ENCODE results near the gene DMD.
A peak's percentile ranks its signal among the peaks of the same experiment; 100 is the strongest.

The DMD gene

DNA sequence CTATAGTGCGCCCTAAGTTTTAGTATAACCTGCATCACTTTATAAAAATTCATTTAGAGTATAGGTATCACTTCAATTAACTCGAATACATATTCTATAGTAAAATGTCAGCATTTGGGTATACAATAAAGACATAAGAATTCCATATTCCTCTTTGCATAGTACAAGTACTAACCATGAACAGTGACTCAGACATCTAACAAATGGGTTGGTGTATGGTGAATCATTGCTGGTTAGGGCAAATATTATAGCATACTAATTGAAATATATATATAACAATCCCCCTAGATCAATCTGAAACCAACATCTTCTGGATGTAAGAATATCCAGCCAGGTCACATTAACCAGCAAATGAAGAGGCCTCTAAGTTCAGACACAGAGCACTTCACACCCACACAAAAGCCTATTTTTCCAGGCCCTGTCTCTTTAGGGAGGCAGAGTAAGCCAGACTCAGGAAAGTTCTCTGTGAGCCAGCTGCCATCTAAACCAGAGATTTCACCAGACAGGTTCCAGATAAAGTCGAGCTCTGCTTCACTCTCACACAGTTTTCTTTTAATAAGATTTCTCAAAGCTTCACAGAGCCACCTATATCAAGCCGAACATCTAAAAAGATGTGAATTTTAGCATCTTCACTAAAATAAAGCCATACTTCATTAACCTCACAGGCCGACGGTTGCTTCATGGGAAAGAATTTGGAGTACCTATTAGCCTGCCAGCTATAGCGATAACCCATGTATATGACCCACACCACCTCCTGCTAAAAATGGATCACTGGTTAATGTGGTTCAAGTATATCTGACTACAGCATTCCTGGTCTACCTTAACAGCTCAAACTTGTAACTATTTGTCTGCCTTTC, 1939.5 kb downstream of the DMD start:
- no peak for DNase-seq

DNA sequence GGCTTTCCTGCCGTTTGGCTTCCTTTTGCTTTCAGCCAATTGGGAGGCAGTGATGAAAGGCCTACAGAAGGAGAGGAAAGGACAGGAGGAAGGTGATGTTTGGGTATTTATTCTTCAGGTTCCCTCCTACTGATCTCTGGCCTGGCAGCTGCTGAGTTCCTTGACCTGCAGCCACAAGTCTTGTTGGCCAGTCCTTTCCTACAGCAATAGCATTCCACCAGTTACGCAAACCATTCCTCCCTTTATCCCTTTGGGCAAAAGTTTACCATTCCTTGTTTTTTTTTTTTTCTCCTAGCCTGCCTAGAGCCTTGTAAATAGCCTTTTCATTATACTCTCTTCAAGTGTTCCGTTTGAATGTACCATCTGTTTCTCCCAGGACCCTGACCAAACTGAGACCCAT, 1941.4 kb downstream of the DMD start:
- no peak for ATAC-seq
- no peak for DNase-seq

More for the DNA sequence above, 1939.5 kb downstream of the DMD start:
- no peak for ATAC-seq

- ATAC-seq (no peak), DNase-seq (no peak)
Observed at GRCh38 chrX:31268359-31268758, 1943.0 kb downstream of the DMD start.

- DNase-seq, result peak; percentile 12
- ATAC-seq, result peak; percentile 46
Observed at GRCh38 chrX:31266203-31267076, 1944.9 kb downstream of the DMD start.

GRCh38 chrX:31265383-31265782, 1946.0 kb downstream of the DMD start:
- ATAC-seq (no peak), DNase-seq (no peak)

- no peak for DNase-seq
- ATAC-seq, result no peak
Observed at GRCh38 chrX:31260351-31260750, 1951.0 kb downstream of the DMD start.

DNA sequence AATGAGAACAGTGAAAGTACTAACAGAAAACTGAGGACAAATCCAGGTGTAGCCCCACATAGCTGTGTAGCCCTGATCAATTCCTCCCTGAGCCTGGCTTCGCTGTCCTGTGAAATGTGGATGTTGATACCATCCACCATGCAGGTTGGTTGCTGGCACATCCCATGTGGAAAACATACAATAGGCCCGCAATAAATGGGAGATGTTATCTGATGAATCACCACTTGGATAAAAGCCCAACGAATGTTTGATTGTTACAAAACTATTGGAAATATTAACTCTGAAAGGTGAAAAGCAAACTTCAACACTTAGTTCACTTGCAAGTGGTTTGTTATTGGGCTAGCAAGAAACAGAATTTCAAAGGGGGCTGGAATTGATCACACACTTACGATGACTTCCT, 1953.2 kb downstream of the DMD start:
- ATAC-seq, result no peak
- DNase-seq, result no peak

- DNase-seq (no peak), ATAC-seq (no peak)
Observed at GRCh38 chrX:31255310-31256033, 1955.9 kb downstream of the DMD start.

DNA sequence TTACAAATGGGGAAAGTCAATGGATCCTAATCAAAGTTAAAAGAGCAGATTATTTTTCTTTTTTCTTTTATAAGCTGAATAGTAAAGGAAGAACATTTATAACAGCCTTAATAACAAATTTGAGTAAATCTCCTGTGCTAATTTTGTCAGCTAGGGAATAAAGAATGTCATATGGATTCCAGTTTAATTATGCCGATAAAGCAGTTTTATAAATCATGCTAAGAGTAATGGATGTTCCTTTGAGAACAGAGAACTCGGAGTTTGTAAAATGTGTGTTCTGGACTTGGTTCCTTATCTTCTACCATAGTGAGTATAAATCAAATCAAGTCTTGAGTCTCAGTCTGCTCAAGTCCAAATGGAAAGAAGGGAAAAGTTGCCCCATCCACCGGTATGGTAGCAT, 1959.2 kb downstream of the DMD start:
- no peak for DNase-seq

GRCh38 chrX:31251336-31251735, 1960.0 kb downstream of the DMD start:
- ATAC-seq (no peak), DNase-seq (no peak)

More for the DNA sequence above, 1959.2 kb downstream of the DMD start:
- ATAC-seq, result no peak

- no peak for ATAC-seq
- DNase-seq, result no peak
Observed at GRCh38 chrX:31245714-31246113, 1965.6 kb downstream of the DMD start.

- DNase-seq (no peak), ATAC-seq (no peak)
Observed at GRCh38 chrX:31243804-31244203, 1967.5 kb downstream of the DMD start.

GRCh38 chrX:31240982-31241381, 1970.4 kb downstream of the DMD start:
- DNase-seq, result no peak
- ATAC-seq, result no peak

DNA sequence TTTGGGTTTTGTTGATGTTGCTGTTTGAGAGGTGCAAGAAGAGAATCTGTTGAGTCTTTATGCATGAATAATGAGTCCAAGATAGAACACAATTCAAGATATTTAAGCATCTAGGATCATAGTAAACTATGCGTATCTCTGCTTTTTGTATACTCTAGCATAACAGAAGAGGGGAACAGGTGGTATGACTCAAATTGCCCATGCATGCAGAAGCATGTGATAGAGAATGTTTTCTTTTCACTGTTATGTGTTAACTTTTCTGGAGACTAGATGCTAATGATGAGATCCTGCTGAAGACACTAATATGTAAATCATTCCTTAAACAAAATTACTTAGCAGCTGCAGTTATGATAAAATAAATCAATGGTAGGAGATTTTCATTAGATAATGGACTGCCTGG, 1974.2 kb downstream of the DMD start:
- ATAC-seq, result no peak
- no peak for DNase-seq

- DNase-seq, result peak; percentile 4
Observed at GRCh38 chrX:31236231-31236630, 1975.1 kb downstream of the DMD start.

DNA sequence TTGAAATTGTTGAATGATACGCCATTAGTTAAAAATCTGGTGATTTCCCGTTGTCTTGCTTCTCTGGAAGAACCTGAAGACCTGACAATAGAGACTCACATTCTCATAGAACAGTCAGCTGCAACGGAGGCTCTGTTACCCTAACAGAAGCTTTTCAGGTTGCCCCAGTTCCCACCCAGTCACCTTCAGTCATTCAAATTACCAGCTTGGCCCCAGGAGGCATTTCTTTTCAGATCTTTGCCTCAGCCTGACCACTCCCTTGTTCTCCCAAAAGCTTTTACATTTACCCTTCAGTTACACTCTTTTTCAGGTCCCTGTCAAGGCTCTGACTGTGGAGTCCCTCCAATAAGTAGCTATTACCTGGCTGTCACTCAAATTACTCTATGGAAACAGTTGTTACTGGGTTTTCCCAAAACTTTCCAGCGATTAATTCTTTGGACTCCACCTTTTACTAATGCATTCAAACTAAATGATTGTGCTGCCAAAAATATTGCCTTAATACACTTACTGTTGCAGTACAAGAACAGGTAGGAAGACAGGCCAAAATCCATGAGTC, 1977.3 kb downstream of the DMD start:
- no peak for DNase-seq

More at GRCh38 chrX:31236231-31236630, 1975.1 kb downstream of the DMD start:
- ATAC-seq, result no peak

GRCh38 chrX:31232506-31232905, 1978.8 kb downstream of the DMD start:
- DNase-seq (no peak), ATAC-seq (no peak)

More for the DNA sequence above, 1977.3 kb downstream of the DMD start:
- ATAC-seq, result no peak

DNA sequence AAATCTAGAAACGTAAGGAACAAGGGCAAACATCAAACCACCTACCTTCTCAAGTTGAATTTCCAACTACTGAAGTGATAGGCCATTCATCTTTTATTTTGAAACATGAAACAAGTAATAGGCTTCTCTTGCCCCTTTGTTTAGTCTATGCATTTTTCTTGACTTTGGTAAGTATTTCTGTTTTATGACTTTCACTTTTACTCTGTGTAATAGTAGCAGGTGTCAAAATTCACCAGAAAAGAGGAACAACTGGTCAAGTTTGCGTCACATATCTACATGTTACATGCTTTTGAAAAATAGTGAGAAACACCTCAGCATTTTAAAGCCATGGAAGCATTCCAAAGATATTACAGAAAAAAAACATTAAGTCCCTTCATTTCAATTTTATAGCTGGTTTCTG, 1982.4 kb downstream of the DMD start:
- ATAC-seq (no peak), DNase-seq (no peak)

DNA sequence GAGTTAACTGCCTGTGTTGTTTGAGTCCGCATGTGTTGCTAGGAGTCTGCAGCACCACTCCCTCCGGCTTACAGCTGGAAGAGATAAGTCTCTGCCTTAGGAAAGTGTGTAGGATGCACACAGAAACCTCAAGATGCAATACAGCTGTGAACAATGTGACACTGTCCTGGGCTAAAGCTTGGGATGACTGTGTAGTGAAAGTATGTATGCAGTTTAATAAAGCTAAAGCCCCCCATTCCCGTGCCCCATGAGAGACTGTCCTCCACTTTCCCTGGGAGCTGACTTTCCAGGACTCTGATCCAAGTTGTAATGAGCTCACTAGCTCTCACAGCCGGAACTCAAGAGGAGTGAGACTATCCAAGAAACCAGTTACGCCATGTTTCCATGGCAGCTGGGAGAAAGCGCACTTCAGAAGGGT, 1982.9 kb downstream of the DMD start:
- no peak for ATAC-seq
- DNase-seq, result no peak

DNA sequence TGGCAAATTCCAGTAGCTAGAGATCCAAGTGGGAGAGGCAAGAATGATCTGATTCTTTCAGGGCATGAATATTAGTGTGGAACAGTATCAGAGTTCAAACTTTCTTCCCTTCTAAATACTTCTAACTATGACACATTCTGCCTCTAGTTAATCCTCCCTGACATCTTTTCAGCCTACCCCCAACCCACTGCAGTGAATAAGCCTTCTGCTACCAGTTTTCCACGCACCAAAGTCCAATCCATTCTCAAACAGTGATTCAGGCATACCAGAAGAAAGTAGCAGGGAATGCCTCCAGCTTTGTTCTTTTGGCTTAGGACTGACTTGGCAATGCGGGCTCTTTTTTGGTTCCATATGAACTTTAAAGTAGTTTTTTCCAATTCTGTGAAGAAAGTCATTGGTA, 1984.1 kb downstream of the DMD start:
- DNase-seq (no peak), ATAC-seq (no peak)

GRCh38 chrX:31225819-31226218, 1985.5 kb downstream of the DMD start:
- DNase-seq (no peak), ATAC-seq (no peak)

DNA sequence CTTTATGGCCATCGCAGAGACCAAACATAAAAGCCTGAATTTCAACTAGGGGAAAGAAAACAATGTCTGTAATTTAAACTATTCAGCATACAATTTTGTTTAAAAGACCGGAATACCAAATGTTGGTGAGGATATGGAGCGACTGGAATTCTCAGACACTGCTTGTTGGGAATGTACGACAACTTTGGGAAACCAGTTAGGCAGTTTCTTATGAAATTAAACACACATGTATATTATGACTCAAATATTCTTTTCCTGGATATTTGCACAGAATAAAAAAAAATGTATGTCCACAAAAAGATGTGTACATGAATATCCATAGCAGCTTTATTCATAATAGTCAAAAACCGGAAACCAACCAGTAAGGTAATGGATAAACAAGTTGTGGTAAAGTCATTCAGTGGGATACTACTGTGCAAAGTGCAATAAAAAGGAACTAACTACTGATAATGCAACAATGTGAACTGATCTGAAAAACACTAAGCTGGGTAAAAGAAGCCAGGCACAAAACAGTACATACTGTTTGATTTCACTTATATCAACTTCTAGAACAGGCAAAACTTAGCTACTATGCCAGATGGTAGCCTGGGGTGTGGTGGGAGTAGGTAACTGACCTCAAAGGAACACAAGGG, 1986.9 kb downstream of the DMD start:
- no peak for ATAC-seq
- no peak for DNase-seq

All from stimulated activated naive CD8-positive, alpha-beta T cell treated with anti-CD3 and anti-CD28 coated beads, Interleukin-15, Interleukin-2, amounts not matched to agents 100 U/mL and 50 U/mL, for 24 hours (primary cell).